Stimulated activated CD8-positive, alpha-beta memory T cell treated with anti-CD3 and anti-CD28 coated beads, Interleukin-4, amount 100 ng/mL, for 48 hours (primary cell): Measurements from ENCODE around the gene CAAP1.
"Not testable (repeated sequence)": the region's sequence is repeated elsewhere in the genome, so short reads cannot be mapped to it uniquely, and the experiment has no call there.

ENCODE experiments used
- DNase-seq: peaks from one replicate; pipeline ENCODE4 v3.0.0-alpha.2; 2020

CAAP1 gene

GRCh38 chr9:26828391-26828955, 64.1 kb downstream of the CAAP1 start:
- not testable (repeated sequence) for DNase-seq

DNA sequence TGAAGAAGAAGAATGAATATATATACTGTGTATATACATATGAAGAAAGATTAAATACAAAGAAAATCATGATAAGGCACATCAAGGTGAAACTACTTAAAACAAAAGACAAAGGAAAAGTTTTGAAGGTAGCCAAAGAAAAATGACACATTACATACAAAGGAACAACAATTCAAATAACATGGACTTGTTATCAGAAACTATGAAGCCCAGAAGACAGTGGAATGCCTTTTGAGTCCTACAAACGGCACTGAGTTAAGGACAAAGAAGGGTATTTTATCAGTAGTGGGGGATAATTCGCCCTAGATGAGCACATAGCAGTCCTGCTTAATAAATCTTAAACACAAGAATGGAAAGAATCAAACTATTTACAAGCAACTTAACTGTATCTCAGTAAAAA, 77.8 kb downstream of the CAAP1 start:
- DNase-seq: no peak

- DNase-seq: no peak
Observed at GRCh38 chr9:26813247-26813646, 79.4 kb downstream of the CAAP1 start.

GRCh38 chr9:26812217-26812616, 80.4 kb downstream of the CAAP1 start:
- DNase-seq: no peak

- DNase-seq: no peak
Observed at GRCh38 chr9:26811106-26811505, 81.5 kb downstream of the CAAP1 start.

- no peak for DNase-seq
Observed at GRCh38 chr9:26809795-26810194, 82.8 kb downstream of the CAAP1 start.

DNA sequence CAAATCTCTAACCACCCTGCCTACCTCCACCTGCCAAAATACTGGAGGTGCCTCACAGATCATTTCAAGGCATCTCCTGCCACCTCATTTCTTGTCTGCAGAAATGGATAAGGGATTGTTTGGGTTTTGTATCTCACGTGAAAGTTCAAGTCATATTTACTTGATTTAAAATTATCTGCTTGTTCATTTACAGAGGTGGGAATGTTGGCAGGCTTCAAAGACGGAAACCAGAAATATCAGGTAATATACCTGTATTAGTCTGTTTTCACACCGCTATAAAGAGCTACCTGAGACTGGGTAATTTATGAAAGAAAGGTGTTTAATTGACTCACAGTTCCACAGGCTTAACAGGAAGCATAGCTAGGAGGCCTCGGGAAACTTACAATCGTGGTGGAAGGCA, 85.4 kb downstream of the CAAP1 start:
- DNase-seq: no peak

DNA sequence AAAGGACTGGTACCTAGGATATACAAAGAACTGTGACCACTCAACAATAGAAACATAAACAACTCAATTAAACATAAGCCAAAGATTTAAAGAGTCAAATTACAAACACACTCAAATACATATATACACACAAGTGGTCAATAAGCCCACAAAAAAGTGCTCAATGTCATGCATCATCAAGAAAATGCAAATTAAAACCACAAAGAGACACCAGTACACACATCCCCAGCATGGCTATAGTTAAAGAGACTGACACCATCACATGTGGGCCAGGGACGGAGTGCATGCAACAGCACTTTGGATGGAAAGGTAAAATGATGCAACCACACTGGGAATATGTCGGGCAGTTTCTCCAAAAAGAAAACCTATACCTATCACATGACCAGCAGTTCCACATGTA, 89.7 kb downstream of the CAAP1 start:
- DNase-seq: no peak

GRCh38 chr9:26801772-26802171, 90.8 kb downstream of the CAAP1 start:
- DNase-seq: no peak

DNA sequence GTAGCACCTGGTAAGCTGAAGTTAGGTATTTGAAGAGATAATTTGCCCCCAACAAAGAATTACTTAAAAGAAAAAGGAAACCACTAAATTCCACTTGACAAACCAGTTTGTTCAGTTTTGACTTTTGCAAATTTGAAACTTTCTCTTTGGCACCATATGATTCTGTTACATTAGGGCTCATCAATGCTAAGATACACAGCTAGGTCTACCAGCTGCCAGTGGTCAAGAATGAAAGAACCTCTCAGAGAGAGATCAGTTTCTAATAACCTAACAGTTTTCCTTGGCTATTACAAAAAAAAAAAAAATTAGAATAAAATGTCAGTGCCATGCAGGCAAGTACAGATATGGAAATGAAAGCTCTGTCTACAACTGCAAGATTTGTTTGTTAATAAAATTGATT, 92.3 kb downstream of the CAAP1 start:
- no peak for DNase-seq

DNA sequence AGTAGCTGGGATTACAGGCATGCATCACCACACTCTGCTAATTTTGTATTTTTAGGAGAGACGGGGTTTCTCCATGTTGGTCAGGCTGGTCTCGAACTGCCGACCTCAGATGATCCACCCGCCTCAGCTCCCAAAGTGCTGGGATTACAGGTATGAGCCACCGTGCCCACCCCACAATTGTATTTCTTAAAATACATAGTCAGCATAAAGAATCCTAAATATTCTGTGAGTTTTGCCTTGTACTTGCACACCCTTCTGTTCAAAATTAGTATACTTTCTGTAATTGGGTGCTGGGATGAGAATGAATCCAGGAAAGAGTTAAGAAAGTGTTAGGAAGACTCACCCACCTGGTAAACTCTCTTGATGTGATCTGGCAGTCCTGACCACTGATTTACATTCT, 101.3 kb downstream of the CAAP1 start:
- no peak for DNase-seq
